Mucosa of rectum (tissue), 2 donors: Measurements from ENCODE around the gene TOMM20.

Experiments used
- H3K27ac ChIP-seq, 2 donors: one replicate each; pipeline ENCODE4 v1.7.0; 2013; ENCODE audit warnings: inconsistent platforms in 2 of 2, low read depth in 2 of 2, low read length in 2 of 2
- H3K27me3 ChIP-seq, 2 donors: one replicate each; pipeline ENCODE4 v1.7.0; 2013; ENCODE audit warnings: low read length in 2 of 2; ENCODE audit not compliant: control insufficient read depth in 2 of 2, insufficient read depth in 2 of 2
- H3K36me3 ChIP-seq, 2 donors: one replicate each; pipeline ENCODE4 v1.7.0; 2013; ENCODE audit warnings: low read length in 2 of 2; ENCODE audit not compliant: control insufficient read depth in 2 of 2, insufficient read depth in 2 of 2
- H3K4me1 ChIP-seq, 2 donors: one replicate each; pipeline ENCODE4 v1.7.0; 2013; ENCODE audit warnings: low read length in 2 of 2, mild to moderate bottlenecking in 1 of 2; ENCODE audit not compliant: control insufficient read depth in 2 of 2, insufficient read depth in 2 of 2
- H3K4me3 ChIP-seq, 2 donors: one replicate each; pipeline ENCODE4 v1.7.0; 2013; ENCODE audit warnings: low read length in 2 of 2
- H3K9ac ChIP-seq, 2 donors: one replicate each; pipeline ENCODE4 v1.7.0; 2013; ENCODE audit warnings: low read length in 2 of 2, low read depth in 1 of 2, mild to moderate bottlenecking in 1 of 2
- H3K9me3 ChIP-seq, 2 donors: one replicate each; pipeline ENCODE4 v1.7.0; 2013; ENCODE audit warnings: low read length in 2 of 2; ENCODE audit not compliant: control insufficient read depth in 2 of 2
- donor health status: healthy.
- donor health status: Normal muscosa, but diverticular disease.

Gene TOMM20

GRCh38 chr1:235069176-235069575 is 59.5 kb downstream of the TOMM20 start:
- Histone ChIP-seq H3K27ac (peak overlapping the region in 1 of 2 donors; percentile 4), H3K9me3 (no peaks in the 10 kb centered on the region), H3K27me3 (no peaks in the 10 kb centered on the region), H3K4me3 (no peak overlapping the region), H3K4me1 (peaks cover 36 to 47% of the 10 kb centered on the region in 2 donors), H3K36me3 (no peaks in the 10 kb centered on the region), H3K9ac (no peak overlapping the region)

DNA sequence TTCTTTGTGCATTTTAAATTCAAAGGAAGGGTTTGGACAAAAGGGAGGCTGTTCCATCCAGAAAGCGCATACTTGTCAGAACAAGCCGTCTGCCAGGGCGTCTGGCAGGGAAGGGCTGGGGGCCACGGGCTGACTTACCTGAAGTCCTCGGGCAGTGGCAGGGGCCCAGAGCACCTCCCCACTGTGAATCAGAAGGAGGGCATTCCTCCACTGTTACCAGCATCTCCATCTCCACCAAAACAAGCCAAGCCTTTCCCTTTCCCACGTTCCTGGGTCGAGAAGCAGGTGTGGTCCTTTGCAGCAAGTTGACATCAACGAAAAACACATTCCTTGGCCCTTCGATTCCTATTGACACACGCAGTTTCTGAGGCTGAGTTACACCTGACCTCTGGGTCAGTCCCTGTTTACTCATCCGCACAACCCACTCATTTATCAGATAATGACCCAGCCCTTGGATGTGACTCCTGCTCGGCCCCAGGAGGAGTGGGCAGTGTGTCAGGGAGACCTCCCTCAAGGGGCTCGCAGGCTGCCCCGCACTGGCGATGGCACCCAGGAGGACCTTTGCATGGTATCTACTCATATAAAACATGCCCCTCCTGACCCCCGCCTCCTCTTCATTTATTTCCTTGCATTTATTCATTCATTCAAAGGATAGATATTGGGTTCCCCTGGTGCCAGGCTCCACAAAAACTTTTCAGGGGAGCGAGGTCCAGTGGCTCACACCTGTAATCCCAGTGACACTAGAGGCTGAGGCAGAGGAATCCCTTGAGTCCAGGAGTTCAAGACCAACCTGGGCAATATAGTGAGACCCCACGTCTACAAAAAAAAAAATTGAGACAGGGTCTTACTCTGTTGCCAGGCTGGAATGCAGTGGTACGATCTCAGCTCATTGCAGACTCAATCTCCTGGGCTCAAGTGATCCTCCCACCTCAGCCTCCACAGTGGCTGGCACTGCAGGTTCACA is 60.2 kb downstream of the TOMM20 start:
- Histone ChIP-seq H3K4me3 (peak overlapping the region in 1 of 2 donors; percentile 27), H3K9ac (peak overlapping the region; percentile 38 to 61), H3K27me3 (no peaks in the 10 kb centered on the region), H3K9me3 (no peaks in the 10 kb centered on the region), H3K36me3 (no peaks in the 10 kb centered on the region), H3K27ac (peak overlapping the region; percentile 82 to 95), H3K4me1 (peaks cover 30 to 41% of the 10 kb centered on the region in 2 donors)

GRCh38 chr1:235067396-235068157 is 61.1 kb downstream of the TOMM20 start:
- Histone ChIP-seq H3K4me1 (peaks cover 33 to 44% of the 10 kb centered on the region in 2 donors), H3K9ac (peak overlapping the region; percentile 38 to 61), H3K4me3 (peak overlapping the region; percentile 27 to 31)

DNA sequence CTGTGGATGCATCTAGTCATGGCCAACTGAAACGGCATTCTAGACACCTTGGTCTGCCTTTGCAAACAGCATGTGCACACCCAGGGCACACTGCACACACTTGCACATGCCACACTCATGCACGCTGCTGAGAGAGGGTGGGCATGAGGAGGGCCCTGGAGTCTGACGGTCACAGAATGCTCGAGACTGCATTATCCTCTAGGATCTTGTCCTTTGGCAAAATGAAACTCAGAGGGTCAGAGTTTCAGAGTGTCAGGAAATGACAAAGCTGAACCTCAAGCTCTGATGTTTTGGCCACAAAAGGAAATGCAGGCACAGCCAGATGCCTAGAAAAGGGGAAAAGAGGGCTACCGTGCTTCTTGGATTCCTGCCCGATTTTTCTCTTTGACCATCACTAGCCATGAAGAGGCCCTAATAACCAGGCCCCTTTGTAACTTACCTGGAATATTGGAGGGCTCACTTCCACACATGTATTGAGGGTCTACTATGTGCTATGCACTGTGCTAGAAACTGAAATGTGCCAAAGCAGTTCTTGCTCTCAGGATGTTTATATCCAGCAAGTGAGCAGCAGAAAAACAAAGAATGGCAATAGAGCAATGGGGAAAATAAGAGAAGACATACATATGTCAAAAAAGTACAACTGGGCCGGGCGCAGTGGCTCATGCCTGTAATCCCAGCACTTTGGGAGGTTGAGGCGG is 65.4 kb downstream of the TOMM20 start:
- Histone ChIP-seq H3K4me1 (peaks cover 40 to 48% of the 10 kb centered on the region in 2 donors), H3K9ac (peak overlapping the region; percentile 29 to 56), H3K27me3 (no peaks in the 10 kb centered on the region), H3K36me3 (no peaks in the 10 kb centered on the region), H3K4me3 (peak overlapping the region in 1 of 2 donors; percentile 52), H3K9me3 (no peaks in the 10 kb centered on the region), H3K27ac (peak overlapping the region; percentile 91 to 93)

More at GRCh38 chr1:235067396-235068157, 61.1 kb downstream of the TOMM20 start:
- Histone ChIP-seq H3K27ac (peak overlapping the region; percentile 82 to 95), H3K27me3 (no peaks in the 10 kb centered on the region), H3K9me3 (no peaks in the 10 kb centered on the region), H3K36me3 (no peaks in the 10 kb centered on the region)

DNA sequence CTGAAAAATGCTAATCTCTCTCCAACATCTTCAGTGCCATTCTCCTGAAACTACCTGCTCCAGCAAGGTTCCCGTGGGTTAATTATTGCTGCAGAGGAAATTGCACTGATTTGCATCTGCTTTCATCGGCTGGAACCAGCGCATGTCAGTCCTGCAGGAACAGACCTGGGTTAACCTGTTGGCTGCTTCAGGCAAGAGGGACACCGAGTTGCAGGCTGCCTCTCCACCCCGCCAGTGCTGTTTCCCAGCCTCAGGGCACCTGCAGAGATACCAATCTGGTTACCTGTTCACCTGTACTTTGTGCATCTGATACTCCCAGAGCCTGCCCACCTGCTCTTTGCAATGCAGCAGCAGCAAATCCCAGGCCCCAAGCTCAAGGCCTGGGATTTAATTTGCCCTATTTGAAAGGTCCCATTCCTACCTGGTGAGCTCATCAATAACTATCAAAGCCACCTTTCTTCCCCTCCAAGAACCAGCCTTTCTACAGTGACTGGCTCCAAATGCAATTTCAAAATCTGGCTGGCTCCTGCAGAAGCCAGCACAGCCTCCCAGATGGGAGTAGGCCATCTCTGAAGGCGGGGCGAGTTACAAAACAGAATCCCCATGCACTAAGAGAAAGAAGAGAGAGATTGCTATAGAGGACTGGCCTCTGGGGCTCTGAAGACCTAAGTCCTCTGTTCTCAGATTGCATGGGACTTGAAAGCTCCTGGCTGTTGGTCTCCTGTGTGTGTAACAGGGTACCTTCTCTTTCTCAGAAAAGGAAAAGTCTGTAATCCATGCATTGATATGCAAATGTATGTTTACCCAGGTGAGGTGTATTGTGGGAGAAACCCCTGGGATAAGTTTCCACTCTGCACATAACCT is 67.8 kb downstream of the TOMM20 start:
- H3K27me3 ChIP-seq: no peaks in the 10 kb centered on the region
- H3K27ac ChIP-seq: peak overlapping the region; percentile 91 to 93
- H3K9ac ChIP-seq: peak overlapping the region; percentile 38 to 56
- H3K4me1 ChIP-seq: peaks cover 29 to 34% of the 10 kb centered on the region in 2 donors
- H3K4me3 ChIP-seq: no peak overlapping the region
- no peaks in the 10 kb centered on the region for H3K9me3 ChIP-seq
- no peaks in the 10 kb centered on the region for H3K36me3 ChIP-seq
